HG03159 (cell line): ENCODE data around the gene ITGB3BP.
"Not testable (repeated sequence)": the region's sequence is repeated elsewhere in the genome, so short reads cannot be mapped to it uniquely, and the experiment has no call there.

Experiments used
- ATAC-seq: cut with Tn5 transposase; IDR thresholded peaks from one replicate; pipeline ENCODE4 v1.9.1; 2021; ENCODE audit warnings: mild to moderate bottlenecking, moderate library complexity; ENCODE audit not compliant: unreplicated experiment

Gene ITGB3BP

DNA sequence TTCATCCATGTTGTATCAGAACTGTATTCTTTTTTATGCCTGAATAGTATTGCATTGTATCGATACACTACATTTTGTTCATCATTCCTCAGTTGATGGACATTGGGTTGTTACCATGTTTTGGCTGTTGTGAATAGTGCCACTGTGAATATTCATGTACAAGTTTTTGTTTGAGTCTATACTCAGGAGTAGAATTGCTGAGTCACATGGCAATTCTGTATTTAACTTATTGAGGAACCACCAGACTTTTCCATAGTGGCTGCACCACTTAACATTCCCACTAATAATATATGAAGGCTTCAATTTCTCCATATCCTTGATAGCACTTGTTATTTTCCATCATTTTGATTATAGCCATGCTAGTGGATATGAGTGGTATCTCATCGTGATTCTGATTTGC, 99.4 kb downstream of the ITGB3BP start:
- no peak for ATAC-seq

DNA sequence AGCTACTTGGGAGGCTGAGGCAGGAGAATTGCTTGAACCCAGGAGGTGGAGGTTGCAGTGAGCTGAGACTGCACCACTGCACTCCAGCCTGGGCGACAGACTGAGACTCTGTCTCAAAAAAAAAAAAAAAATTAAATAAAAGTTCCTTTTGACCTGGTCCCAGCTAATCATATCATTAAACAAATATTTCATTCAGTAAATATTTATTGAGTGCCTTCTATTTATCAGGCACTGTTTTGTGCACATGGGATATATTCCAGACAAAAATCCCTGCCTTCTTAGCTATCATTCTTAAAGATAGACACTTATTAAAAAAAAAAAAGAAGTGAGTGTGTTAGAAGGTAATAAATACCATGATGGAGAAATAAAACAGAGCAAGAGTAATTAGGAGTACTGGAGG, 102.3 kb downstream of the ITGB3BP start:
- not testable (repeated sequence) for ATAC-seq

DNA sequence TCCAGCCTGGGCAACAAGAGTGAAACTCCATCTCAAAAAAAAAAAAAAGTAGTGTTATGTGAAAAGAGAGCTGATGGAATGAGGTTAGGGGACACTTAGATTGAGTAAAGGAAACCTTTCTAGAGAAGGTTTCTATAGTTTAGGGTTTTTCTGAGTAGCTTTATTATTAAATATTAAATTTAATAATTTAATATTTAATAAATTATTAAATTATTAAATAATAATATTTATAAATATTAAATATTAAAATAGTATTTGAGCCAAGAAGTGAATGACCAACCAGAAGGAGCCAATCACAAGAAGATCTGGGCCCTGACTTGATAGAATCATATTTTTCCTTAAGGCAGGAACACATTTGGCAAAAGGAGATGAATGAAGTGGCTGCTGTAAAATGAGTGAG, 104.9 kb downstream of the ITGB3BP start:
- no peak for ATAC-seq

DNA sequence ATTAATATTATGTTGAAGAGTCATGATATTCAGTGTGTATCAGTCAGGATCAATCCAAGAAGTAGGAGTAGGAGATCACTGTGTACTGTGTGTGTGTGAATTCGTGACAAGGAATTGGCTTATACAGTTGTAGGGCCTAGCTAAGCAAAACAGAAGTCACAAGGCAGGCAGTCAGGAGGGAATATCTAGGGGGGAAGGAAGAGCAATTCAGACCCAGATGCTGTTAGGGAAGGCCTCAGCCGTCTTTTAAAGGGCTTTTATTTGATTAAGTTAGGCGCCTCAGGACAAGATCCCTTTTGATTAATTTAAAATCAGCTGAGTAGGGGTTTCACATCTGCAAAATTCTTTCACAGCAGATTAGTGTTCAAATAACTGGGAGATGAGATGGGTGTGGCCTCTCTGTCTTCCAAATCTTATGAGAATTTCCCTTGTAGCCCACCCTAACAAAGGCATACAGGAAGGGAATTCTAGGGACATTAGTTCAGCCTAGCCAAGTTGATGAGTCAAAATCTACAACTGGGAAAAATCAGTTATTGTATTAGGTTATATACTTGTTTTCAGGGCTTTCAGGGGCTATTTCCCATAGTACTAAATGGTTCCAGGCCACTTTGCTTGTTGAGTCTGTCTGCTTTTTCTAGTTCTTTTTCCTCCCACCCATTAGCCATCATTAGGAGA, 108.2 kb downstream of the ITGB3BP start:
- no peak for ATAC-seq

DNA sequence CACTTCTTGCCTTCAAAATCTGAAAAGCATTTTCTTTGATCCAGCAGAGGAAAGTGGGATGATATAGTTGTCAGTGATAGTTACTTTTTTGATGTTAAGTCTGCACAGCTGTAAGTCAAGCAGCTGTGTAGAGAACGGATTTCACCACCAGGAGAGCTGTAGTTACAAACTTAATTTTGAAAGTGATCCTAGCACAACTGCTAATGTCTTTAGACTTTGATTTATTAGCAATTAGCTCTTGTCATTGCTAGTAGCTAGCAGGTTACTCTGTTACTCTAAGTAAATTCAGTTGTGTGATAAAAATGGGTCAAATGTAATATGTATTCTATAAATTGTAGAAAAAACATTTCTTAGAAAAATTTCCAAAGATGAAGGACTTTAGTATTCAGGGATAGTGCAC, 109.6 kb downstream of the ITGB3BP start:
- ATAC-seq: no peak

DNA sequence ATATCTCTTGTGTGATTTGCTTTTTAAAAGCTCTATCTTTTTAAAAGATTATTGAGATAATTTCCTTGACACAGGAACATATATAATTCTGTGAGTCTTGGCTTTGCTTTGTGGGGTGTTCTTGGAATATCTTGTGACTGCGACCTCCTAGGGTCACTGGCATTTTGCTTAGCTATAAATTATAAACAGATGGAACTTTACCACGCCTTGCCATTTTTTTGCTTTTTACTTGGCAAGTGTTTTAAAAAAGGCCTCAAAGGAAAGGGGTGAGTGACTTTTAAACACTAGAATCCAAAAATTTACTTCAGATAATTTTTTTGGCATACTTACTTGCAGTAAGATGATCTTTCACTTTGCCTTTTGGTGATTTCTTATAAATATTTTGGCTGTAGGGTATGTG, 112.0 kb downstream of the ITGB3BP start:
- no peak for ATAC-seq

DNA sequence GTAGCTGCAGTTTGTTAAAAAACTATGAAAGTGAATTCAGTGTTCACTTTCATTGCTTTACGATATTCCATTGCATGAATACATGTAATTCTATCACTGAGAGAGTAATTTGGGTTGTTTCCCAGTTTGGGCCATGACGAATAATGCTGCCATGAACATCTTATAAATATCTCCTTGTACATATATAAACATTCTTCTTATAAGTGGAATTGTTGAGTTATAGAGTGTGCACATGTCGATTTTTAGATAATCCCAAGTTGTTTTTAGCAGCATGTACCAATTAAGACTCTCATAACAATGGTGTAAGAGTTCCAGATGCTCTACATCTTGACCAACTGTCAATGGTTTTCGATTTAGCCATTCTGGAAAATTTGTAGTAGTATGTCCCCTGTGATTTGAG, 114.7 kb downstream of the ITGB3BP start:
- ATAC-seq: no peak

DNA sequence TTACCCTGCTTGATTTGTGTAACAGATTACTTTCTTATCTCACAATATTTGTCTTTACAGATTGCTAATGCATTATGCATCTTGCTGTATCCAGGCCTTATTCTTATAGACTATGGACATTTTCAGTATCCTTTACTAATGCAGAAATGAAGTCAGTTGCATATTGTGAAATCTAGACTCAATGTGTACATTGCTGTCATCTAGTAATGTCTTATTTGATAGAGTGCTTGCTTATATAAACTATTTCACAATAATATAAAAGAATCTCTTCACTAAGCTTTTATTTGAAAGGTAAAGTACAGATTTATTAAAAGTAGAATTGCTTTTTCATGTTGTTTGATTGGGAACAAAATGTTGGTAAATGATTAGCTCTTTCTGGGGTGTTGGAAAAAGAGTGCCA, 116.0 kb downstream of the ITGB3BP start:
- ATAC-seq: no peak

DNA sequence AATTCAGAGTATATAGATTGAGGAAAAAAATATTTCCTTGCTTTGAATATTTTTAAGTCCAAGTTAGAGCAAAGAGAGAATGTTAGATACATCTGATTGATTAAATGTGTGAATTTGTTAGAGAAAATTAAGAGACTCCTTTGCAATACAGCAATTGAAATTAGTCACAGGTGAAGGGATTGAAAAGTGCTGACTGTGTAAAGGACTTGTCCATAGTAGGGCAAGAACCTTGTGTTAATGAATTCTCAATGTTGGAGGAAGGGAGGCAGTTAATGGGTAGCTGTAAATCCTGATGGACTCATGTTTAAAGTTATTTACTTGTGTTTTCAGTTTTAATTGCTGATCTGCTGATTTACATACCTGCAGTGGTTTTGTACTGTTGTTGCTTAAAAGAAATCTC, 117.0 kb downstream of the ITGB3BP start:
- ATAC-seq: no peak

DNA sequence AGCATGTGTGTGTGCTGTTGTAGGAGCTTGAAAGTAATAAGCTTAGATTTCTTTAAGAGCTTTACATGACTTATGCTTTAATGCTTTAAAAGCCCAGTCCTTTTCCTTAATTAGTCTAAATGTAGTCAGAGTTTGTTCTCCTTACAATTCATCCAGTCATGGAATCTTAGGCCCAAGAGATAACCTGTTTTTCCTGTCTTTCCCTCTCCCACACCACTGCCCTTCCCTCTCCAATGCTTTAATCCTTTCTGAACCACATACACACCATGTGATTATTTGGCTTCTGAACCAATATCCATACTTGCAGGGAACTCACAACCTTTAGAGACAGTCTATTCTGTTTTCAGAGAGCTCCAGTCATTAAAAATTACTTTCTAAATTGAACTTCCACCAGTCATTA, 118.0 kb downstream of the ITGB3BP start:
- ATAC-seq: no peak

DNA sequence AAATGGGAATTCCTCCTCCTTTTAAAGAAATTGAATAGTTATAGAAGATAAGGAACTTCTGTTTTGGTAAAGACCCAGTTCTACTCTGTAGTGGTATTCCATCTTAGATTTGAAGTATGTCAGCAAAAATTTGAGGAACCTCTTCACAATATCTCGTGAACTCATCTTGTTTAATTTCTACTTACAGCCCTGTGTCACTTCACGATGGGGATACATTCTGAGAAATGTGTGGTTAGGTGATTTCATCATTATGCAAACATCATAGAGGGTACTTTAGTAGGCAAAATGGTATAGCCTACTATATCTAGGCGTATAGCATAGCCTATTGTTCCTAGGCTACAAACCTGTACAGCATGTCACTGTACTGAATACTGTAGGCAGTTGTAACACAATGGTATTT, 119.6 kb downstream of the ITGB3BP start:
- ATAC-seq: no peak

DNA sequence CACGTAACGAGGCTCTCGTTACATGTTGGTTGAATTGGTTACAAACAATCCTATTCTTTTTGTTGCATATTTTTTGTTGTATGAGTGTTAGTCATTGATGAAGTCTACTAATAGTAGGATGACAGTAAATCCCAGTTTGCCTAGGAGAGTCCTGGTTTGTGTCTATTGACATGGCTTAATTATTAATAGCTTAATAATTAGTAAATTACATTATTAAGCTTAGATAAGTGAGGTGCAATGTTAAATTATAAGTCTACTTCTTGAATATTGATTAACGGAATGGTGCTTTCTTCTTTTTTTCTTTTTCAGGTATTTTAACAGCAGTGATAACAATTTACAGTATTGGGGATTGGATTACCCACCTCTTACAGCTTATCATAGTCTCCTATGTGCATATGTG, 121.1 kb downstream of the ITGB3BP start:
- ATAC-seq: no peak
